HepG2 (cell line): ENCODE results near the gene ESYT2. TPM values are rescaled to one million over a fixed set of nuclear protein-coding genes. Genes with fewer than 3 reads are reported as not detected.

Experiments
- HMG20B ChIP-seq: conservative IDR thresholded peaks from 2 replicates; pipeline ENCODE4 v1.6.1; 2016; ENCODE audit warnings: missing genetic modification reagents, missing compliant biosample characterization
- KIAA2018 ChIP-seq: sonication (generic); formaldehyde crosslinking; IDR thresholded peaks from 2 replicates; pipeline ENCODE4 v1.5.0; 2020; ENCODE audit warnings: mild to moderate bottlenecking, missing genetic modification reagents, borderline replicate concordance
- PATZ1 ChIP-seq: sonication (generic); formaldehyde crosslinking; IDR thresholded peaks from 2 replicates; pipeline ENCODE4 v1.4.0; 2020; ENCODE audit warnings: missing genetic modification reagents
- RFX5 ChIP-seq: IDR thresholded peaks from 2 replicates; pipeline ENCODE4 v1.6.1; 2011; ENCODE audit warnings: low read depth, low read length, improper control_type of control experiment
- polyA plus RNA-seq, 8 experiments: library from polyadenylated mRNA; depleted of rRNA in 3 of 8; stranded (reverse) in 7 of 8; unstranded in 1 of 8; fragments of >200 nt; fragmentation: Illumina TruSeq in 4 of 8; extraction: Trizol in 4 of 8; gene quantifications; 2 replicates each; pipeline versions ENCODE4 v1.2.1 to v1.2.3, GENCODE V29; 2011 to 2016; ENCODE audit warnings: low read depth in 4 of 8, missing spikeins in 1 of 8, mixed read lengths in 1 of 8; ENCODE audit not compliant: insufficient read depth in 1 of 8
- total RNA-seq, 5 experiments: library from RNA; depleted of rRNA; stranded (reverse); fragments of >200 nt; fragmentation: Illumina TruSeq; extraction: Trizol; gene quantifications; 2 replicates each; pipeline ENCODE4 v1.2.3, GENCODE V29; 2016; ENCODE audit warnings: low read depth in 1 of 5

ESYT2 gene
- total and polyA plus RNA-seq, 2 of the 13 experiments (the other 11 are each of a cell fraction or from before 2014, with no cell fraction given), result 28.5 to 37.3 TPM

- TF ChIP-seq KIAA2018 (CRISPR knock-in tag) (no peak), RFX5 (no peak), HMG20B (no peak), PATZ1 (CRISPR knock-in tag) (no peak)
Measured at GRCh38 chr7:158733220-158733519, 96.1 kb downstream of the ESYT2 start (continued).
